CD4-positive, alpha-beta T cell treated with Interleukin-6 for 4 hours (primary cell): ENCODE measurements around the gene CCDC154.
A peak's percentile ranks its signal among the peaks of the same experiment; 100 is the strongest.
"Not testable (repeated sequence)": the region's sequence is repeated elsewhere in the genome, so short reads cannot be mapped to it uniquely, and the experiment has no call there.

Source experiments
- DNase-seq: peaks from one replicate; pipeline ENCODE4 v3.0.0-alpha.2; 2020; ENCODE audit warnings: mixed read lengths

The CCDC154 gene

GRCh38 chr16:1443980-1444729 is at the start of gene CCDC154:
TSS of gene CCDC154 (minus strand) at chr16:1444556. CDS start at chr16:1444322, 234 bp downstream.
- DNase-seq: no peak

GRCh38 chr16:1493746-1494094 is 49.4 kb upstream of the CCDC154 start:
- DNase-seq: no peak

- peak; percentile 92 for DNase-seq
Measured at GRCh38 chr16:1492923-1493745, 48.8 kb upstream of the CCDC154 start, which contains the start of gene TELO2. TSS of gene TELO2 (plus strand) at chr16:1493360. CDS start at chr16:1494282, 922 bp downstream.

- no peak for DNase-seq
Measured at GRCh38 chr16:1492082-1492922, 47.9 kb upstream of the CCDC154 start.

GRCh38 chr16:1491327-1491726 is 47.0 kb upstream of the CCDC154 start:
- no peak for DNase-seq

- no peak for DNase-seq
Measured at GRCh38 chr16:1489077-1489476, 44.7 kb upstream of the CCDC154 start.

GRCh38 chr16:1488619-1489018 is 44.3 kb upstream of the CCDC154 start, which contains the start of gene PTX4:
TSS of gene PTX4 (minus strand) at chr16:1488944. CDS start at chr16:1488909, 35 bp downstream.
- no peak for DNase-seq

GRCh38 chr16:1488054-1488601 is 43.8 kb upstream of the CCDC154 start:
- DNase-seq: no peak

GRCh38 chr16:1487395-1488053 is 43.2 kb upstream of the CCDC154 start:
- DNase-seq: no peak

GRCh38 chr16:1486551-1487390 is 42.4 kb upstream of the CCDC154 start:
- no peak for DNase-seq

- no peak for DNase-seq
Measured at GRCh38 chr16:1485847-1486496, 41.6 kb upstream of the CCDC154 start.

GRCh38 chr16:1481906-1482835 is 37.8 kb upstream of the CCDC154 start:
- DNase-seq: no peak

GRCh38 chr16:1478937-1479336 is 34.6 kb upstream of the CCDC154 start:
- not testable (repeated sequence) for DNase-seq

- DNase-seq: no peak
Measured at GRCh38 chr16:1477033-1477432, 32.7 kb upstream of the CCDC154 start.

- DNase-seq: no peak
Measured at GRCh38 chr16:1475552-1476114, 31.3 kb upstream of the CCDC154 start.

- peak; percentile 88 for DNase-seq
Measured at GRCh38 chr16:1474796-1475551, 30.6 kb upstream of the CCDC154 start, which contains the start of gene CLCN7. TSS of gene CLCN7 (minus strand) at chr16:1475028. CDS start at chr16:1474974, 54 bp downstream.

- no peak for DNase-seq
Measured at GRCh38 chr16:1474082-1474795, 29.9 kb upstream of the CCDC154 start.
